HFFc6 (cell line): ENCODE measurements around the gene DNAJB13. TPM values are rescaled to one million over a fixed set of nuclear protein-coding genes. Genes with fewer than 3 reads are reported as not detected.

Experiments
- DNase-seq: peaks from one replicate; pipeline ENCODE4 v3.0.0-alpha.2; 2018
- H3K27ac Mint-ChIP-seq: 2 replicates; pipeline ENCODE4 v1.8.0; 2020; ENCODE audit warnings: mild to moderate bottlenecking, mixed read lengths
- H3K27me3 Mint-ChIP-seq: 2 replicates; pipeline ENCODE4 v1.8.0; 2021; ENCODE audit warnings: mild to moderate bottlenecking, moderate library complexity, mixed read lengths; ENCODE audit not compliant: insufficient read depth
- H3K36me3 Mint-ChIP-seq: 2 replicates; pipeline ENCODE4 v1.8.0; 2021; ENCODE audit warnings: low read depth, mixed read lengths
- H3K4me1 Mint-ChIP-seq: 2 replicates; pipeline ENCODE4 v1.8.0; 2020; ENCODE audit warnings: low read depth, mixed read lengths
- H3K4me3 Mint-ChIP-seq: 2 replicates; pipeline ENCODE4 v1.8.0; 2020; ENCODE audit warnings: mild to moderate bottlenecking, moderate library complexity, mixed read lengths
- H3K9me3 Mint-ChIP-seq: 2 replicates; pipeline ENCODE4 v1.8.0; 2020; ENCODE audit warnings: mild to moderate bottlenecking, mixed read lengths
- total RNA-seq, 6 experiments: library from RNA; stranded (reverse); fragmentation: NEBNext Ultra II Directional; extraction: Animal tissue kit (Norgen Biotek cat#: 25700); gene quantifications; 2 replicates in 1 of 6; 3 replicates in 5 of 6; pipeline ENCODE4 v1.2.3, GENCODE V29; 2021
- TF ChIP-seq, protein P1 (sequence below): fragments of 200-600 bp; sonication (generic); IDR thresholded peaks from 2 replicates; pipeline ENCODE4 v1.5.0; 2021; ENCODE audit warnings: antibody characterized with exemption, mild to moderate bottlenecking

The DNAJB13 gene
- total RNA-seq, 6 experiments from 2014 or later, result 0.11 to 0.25 (median 0.17) TPM; not detected in 2

DNA sequence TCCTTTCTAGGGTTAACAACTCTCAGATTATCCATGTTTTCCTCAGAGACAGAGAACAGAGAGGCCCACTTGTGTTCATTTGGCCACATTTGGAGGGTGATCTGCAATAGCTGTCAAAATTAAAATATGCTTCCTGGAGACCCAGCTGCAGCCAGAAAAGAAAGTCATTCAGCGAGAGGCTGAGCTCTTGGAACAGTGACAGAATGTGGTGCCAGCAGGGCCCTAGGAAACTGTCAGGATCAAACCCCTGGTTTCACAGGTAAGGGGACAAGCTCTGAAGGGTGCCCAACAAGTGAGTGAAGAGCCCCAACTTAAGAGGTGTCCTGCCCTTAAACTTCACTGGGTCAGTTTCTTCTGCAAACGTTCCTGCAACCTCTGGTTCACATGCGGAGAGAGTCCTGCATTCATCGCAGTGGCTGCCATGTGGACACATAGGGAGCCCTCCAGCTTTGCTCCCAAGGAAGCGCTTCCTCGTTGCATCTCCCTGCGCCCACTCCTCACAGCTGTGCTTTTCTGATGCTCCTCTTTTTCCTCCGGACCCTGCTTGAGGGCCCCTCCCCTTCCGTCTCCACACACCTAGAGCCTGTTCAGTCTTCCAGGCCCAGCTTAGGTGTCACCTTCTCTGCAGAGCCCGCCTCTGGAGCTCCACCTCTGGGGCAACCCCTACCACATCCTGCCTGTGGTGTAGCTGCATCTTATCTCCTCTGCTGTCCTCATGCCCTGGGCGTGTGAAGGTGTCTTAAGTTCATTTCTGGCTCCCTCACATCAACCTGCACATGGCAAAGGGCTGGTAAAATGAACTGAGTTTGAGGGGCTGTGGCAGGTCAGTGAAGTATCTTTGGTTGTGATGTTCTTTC, 54.2 kb downstream of the DNAJB13 start:
- Mint-ChIP-seq H3K27me3 (peaks cover 2% of the 10 kb centered on the region; the same call in 1 of the 2 replicates), H3K9me3 (no peaks in the 10 kb centered on the region), H3K4me1 (no peaks in the 10 kb centered on the region), H3K4me3 (no peak overlapping the region), H3K27ac (no peak overlapping the region), H3K36me3 (no peaks in the 10 kb centered on the region)
- DNase-seq, result no peak
- TF ChIP-seq, protein P1, sequence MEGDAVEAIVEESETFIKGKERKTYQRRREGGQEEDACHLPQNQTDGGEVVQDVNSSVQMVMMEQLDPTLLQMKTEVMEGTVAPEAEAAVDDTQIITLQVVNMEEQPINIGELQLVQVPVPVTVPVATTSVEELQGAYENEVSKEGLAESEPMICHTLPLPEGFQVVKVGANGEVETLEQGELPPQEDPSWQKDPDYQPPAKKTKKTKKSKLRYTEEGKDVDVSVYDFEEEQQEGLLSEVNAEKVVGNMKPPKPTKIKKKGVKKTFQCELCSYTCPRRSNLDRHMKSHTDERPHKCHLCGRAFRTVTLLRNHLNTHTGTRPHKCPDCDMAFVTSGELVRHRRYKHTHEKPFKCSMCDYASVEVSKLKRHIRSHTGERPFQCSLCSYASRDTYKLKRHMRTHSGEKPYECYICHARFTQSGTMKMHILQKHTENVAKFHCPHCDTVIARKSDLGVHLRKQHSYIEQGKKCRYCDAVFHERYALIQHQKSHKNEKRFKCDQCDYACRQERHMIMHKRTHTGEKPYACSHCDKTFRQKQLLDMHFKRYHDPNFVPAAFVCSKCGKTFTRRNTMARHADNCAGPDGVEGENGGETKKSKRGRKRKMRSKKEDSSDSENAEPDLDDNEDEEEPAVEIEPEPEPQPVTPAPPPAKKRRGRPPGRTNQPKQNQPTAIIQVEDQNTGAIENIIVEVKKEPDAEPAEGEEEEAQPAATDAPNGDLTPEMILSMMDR, result no peak

DNA sequence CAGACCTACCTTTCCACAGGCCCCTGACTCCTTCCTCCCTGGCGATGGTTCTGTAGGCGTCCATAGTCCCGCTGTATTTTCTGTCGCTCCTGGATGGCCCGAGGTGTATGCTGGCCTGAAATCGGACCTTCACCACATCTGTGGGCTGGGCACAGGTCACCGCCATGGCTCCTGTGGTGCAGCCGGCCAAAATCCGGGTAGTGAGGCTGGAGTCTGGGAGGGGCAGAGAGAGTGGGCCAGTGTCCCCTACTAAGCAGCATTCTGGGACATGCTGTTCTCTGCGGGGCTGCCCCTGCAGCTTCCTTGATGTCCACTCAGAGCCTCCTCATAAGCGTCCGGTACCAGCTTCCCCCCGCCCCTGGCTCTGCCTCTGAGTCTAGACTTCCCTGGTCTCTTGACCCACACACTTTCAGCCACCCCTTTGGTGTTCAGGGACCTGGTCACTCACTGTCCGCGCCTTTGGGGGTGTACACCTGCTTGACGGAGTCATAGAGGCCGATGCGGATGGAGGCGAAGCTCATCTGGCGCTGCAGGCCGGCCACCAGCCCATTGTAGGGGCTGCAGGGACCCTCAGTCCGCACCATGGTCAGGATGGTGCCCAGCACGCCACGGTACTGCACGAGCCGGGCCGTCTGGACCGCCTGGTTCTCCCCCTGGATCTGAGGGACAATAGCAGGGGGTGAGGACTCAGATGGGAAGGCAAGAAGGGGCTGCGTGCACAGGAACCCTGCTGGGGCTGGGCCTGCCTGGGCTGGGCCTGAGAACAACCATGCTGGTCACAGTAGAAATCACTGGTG, 55.1 kb downstream of the DNAJB13 start:
- DNase-seq, result no peak
- no peaks in the 10 kb centered on the region for H3K36me3 Mint-ChIP-seq
- H3K27ac Mint-ChIP-seq, result no peak overlapping the region
- no peak overlapping the region for H3K4me3 Mint-ChIP-seq
- H3K9me3 Mint-ChIP-seq, result no peaks in the 10 kb centered on the region
- H3K4me1 Mint-ChIP-seq, result no peaks in the 10 kb centered on the region
- TF ChIP-seq, protein P1, result no peak
- H3K27me3 Mint-ChIP-seq, result peaks cover 5% of the 10 kb centered on the region

DNA sequence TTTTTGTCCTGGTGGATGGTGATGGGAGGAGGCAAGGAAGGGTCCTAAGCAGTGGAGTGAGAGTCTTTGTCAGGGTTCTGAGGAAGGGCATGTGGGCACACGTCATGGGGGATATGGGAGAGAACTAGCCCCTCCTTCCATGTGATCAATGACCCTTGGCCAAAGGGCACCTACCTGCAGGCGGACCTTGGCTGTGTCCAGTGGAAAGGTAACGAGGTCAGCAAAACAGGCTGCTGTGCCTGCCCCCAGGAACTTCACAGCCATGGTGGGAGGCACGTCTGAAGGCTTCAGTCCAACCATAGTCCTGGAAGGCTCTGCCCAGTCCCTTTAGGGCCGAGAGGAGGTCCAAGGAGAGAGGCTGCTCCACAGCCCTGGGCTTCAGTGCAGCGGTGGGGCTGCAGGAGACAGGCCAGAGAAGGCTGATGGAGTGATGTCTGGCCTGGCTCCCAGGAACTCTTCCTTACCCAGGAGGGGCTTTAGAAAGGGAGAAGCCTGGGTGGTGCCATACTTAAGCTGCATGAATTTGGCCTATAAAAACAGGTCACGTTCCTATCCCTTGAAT, 56.0 kb downstream of the DNAJB13 start:
- TF ChIP-seq, protein P1, result no peak
- peaks cover 6% of the 10 kb centered on the region for H3K27me3 Mint-ChIP-seq
- no peak overlapping the region for H3K4me3 Mint-ChIP-seq
- DNase-seq, result no peak
- H3K27ac Mint-ChIP-seq, result no peak overlapping the region
- H3K9me3 Mint-ChIP-seq, result no peaks in the 10 kb centered on the region
- no peaks in the 10 kb centered on the region for H3K4me1 Mint-ChIP-seq
- H3K36me3 Mint-ChIP-seq, result no peaks in the 10 kb centered on the region

DNA sequence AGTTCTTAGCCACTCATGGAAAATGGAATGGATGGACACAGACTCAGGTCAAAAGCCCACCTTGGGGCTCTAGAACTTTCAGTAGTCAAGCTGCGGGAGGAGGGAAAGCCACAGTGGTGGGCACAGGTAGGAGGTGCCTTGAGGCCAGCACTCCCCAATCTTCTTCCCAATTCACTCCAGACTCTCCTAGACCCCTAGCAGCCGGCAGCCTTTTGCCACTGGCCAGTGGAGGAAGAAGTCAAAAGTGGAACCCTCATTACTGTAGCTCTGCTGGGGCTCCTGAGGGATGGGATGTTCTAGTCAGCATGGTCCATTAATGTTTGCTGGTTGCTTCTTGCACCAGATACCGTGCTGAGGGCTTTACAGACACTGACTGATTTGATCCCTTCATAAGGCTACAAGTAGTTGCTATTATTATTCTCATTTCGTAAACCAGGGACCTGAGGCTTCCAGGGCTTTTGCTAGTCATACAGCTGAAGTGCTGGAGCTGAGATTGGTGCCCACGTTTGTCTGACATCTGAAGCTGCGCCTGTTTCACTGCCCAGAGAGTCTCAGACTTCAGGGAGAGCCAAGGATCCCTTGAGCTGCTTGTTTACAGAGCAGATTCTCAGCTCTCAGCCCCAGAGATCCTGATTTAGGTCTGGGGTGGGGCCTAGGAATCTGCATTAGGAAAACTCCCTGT, 57.0 kb downstream of the DNAJB13 start:
- Mint-ChIP-seq H3K27ac (no peak overlapping the region), H3K36me3 (no peaks in the 10 kb centered on the region), H3K27me3 (peaks cover 6% of the 10 kb centered on the region), H3K4me3 (no peak overlapping the region), H3K4me1 (no peaks in the 10 kb centered on the region), H3K9me3 (no peaks in the 10 kb centered on the region)
- TF ChIP-seq, protein P1, result no peak
- no peak for DNase-seq
